WTC11 (cell line): ENCODE results near the gene NPDC1.

Source experiments
- ATF3 ChIP-seq: sonication (generic); formaldehyde crosslinking; conservative IDR thresholded peaks from 2 replicates; pipeline ENCODE4 v1.8.1; 2022; ENCODE audit warnings: mild to moderate bottlenecking, missing genetic modification reagents
- CTCF ChIP-seq: fragments of 200-600 bp; IDR thresholded peaks from 2 replicates; pipeline ENCODE4 v1.8.0; 2022; ENCODE audit warnings: antibody characterized with exemption
- TF ChIP-seq, protein P1 (sequence below): sonication (generic); formaldehyde crosslinking; IDR thresholded peaks from 2 replicates; pipeline ENCODE4 v1.8.1; 2022; ENCODE audit warnings: mild to moderate bottlenecking, missing genetic modification reagents, moderate library complexity, borderline replicate concordance
- TF ChIP-seq, protein P2 (sequence below): fragments of 250-450 bp; sonication (Bioruptor Pico); IDR thresholded peaks from 2 replicates; pipeline ENCODE4 v2.1.2; 2022; ENCODE audit warnings: mild to moderate bottlenecking, moderate library complexity

DNA sequence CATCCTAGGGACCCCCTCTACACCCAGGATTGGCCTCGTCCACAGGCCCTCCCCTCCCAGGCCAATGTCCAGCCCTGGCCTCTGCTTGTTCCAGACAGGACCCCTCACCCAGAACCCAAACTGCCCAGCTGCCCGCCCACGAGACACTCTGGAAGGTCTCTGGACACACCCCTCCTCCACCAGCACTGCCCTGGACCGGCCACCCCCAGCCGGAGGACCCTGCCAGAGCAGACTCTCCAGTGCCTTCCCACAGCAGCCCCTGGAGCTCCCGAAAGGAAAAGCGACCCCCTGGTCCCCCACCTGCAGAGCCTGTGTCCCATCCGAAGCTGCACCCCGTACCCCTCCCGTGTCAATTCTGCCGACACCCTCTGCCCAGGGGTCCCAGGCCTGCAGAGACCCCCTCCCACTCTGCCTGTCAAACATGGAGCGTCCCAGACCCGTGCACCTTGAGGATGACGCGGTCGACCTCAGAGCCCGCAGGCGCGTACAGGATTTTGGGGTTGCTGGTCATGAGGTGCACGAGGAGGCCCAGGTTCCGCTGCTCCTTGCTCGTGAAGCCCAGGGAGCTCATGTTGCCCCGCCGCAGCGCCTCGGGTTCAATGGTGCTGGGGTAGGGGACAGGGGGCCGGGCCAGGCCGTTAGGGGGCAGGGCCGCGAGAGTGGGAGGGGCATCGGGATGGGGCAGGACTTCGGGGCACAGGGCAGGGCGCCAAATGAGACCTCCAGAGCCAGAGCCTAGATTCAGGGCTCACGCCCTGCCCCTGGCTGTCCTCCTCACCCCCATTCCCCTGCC is 25.9 kb downstream of the NPDC1 start:
- TF ChIP-seq, protein P1, sequence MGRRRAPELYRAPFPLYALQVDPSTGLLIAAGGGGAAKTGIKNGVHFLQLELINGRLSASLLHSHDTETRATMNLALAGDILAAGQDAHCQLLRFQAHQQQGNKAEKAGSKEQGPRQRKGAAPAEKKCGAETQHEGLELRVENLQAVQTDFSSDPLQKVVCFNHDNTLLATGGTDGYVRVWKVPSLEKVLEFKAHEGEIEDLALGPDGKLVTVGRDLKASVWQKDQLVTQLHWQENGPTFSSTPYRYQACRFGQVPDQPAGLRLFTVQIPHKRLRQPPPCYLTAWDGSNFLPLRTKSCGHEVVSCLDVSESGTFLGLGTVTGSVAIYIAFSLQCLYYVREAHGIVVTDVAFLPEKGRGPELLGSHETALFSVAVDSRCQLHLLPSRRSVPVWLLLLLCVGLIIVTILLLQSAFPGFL (CRISPR knock-in tag) = no peak
- TF ChIP-seq, protein P2, sequence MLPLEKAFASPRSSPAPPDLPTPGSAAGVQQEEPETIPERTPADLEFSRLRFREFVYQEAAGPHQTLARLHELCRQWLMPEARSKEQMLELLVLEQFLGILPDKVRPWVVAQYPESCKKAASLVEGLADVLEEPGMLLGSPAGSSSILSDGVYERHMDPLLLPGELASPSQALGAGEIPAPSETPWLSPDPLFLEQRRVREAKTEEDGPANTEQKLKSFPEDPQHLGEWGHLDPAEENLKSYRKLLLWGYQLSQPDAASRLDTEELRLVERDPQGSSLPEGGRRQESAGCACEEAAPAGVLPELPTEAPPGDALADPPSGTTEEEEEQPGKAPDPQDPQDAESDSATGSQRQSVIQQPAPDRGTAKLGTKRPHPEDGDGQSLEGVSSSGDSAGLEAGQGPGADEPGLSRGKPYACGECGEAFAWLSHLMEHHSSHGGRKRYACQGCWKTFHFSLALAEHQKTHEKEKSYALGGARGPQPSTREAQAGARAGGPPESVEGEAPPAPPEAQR (CRISPR knock-in tag) = no peak
- TF ChIP-seq CTCF (no peak), ATF3 (CRISPR knock-in tag) (no peak)
